Thyroid gland (tissue), 4 donors: ENCODE results near the gene NPM1.
"Not testable (repeated sequence)": the region's sequence is repeated elsewhere in the genome, so short reads cannot be mapped to it uniquely, and the experiment has no call there.

Source experiments
- CTCF ChIP-seq, 6 experiments: fragments of 200-600 bp in 3 of 6; fragments of 450-650 bp in 3 of 6; sonication (generic) in 3 of 6; IDR thresholded peaks; one replicate each; pipeline ENCODE4 v1.5.1; 2016 to 2019; ENCODE audit warnings: antibody characterized with exemption in 6 of 6, mild to moderate bottlenecking in 2 of 6, inconsistent platforms in 1 of 6, moderate library complexity in 1 of 6
- POLR2A ChIP-seq, 2 donors: fragments of 450-650 bp; IDR thresholded peaks; one replicate each; pipeline ENCODE4 v1.6.1; 2017; ENCODE audit warnings: antibody characterized with exemption in 2 of 2, mild to moderate bottlenecking in 2 of 2, moderate library complexity in 1 of 2

GRCh38 chr5:171396583-171396982, 8.9 kb downstream of the NPM1 start:
- TF ChIP-seq CTCF, POLR2A (IDR thresholded peaks at IDR 0.05): not testable (repeated sequence)
